CD14-positive monocyte (primary cell): ENCODE results near the gene BCR. TPM values are rescaled to one million over a fixed set of nuclear protein-coding genes. Genes with fewer than 3 reads are reported as not detected.

Experiments
- DNase-seq, 3 donors: peaks; one replicate each; pipeline ENCODE4 v3.0.0-alpha.2; 2011 to 2022
- H2AFZ ChIP-seq: 2 replicates; pipeline ENCODE4 v1.6.0; 2012; ENCODE audit warnings: mild to moderate bottlenecking, low read depth, low read length, inconsistent platforms; ENCODE audit not compliant: insufficient read depth, poor library complexity, severe bottlenecking
- H3K27ac ChIP-seq, 2 donors: 1 replicate in 1 of 2; 2 replicates in 1 of 2; pipeline ENCODE4 v1.5.1; 2012 to 2013; ENCODE audit warnings: low read length in 2 of 2, control low read depth in 1 of 2, inconsistent platforms in 1 of 2, low read depth in 1 of 2, mild to moderate bottlenecking in 1 of 2
- H3K27me3 ChIP-seq, 2 donors: one replicate each; pipeline versions ENCODE4 v1.6.0 to v1.6.1; 2011 to 2013; ENCODE audit warnings: low read length in 2 of 2; ENCODE audit not compliant: control insufficient read depth in 2 of 2, insufficient read depth in 2 of 2
- H3K36me3 ChIP-seq, 2 donors: replicated peaks in 1 of 2; 1 replicate in 1 of 2; 2 replicates in 1 of 2; pipeline versions ENCODE4 v1.5.1 to v1.6.1; 2012 to 2013; ENCODE audit warnings: low read length in 2 of 2, control low read depth in 1 of 2, inconsistent platforms in 1 of 2, mild to moderate bottlenecking in 1 of 2; ENCODE audit not compliant: insufficient read depth in 2 of 2, control insufficient read depth in 1 of 2
- H3K4me1 ChIP-seq, 2 donors: 1 replicate in 1 of 2; 2 replicates in 1 of 2; pipeline versions ENCODE4 v1.5.1 to v1.6.1; 2012 to 2013; ENCODE audit warnings: low read length in 2 of 2, control low read depth in 1 of 2, inconsistent platforms in 1 of 2, mild to moderate bottlenecking in 1 of 2, moderate library complexity in 1 of 2; ENCODE audit not compliant: insufficient read depth in 2 of 2, control insufficient read depth in 1 of 2
- H3K4me2 ChIP-seq: replicated peaks from 2 replicates; pipeline ENCODE3; 2012; ENCODE audit warnings: low read length, moderate library complexity, mild to moderate bottlenecking; ENCODE audit not compliant: poor library complexity, severe bottlenecking; ENCODE audit errors: extremely low read depth
- H3K4me3 ChIP-seq, 3 experiments: fragments of 200-600 bp in 1 of 3; sonication (generic) in 1 of 3; replicated peaks in 1 of 3; 1 replicate in 2 of 3; 2 replicates in 1 of 3; pipeline ENCODE4 v1.5.1; 2011 to 2013; ENCODE audit warnings: low read length in 3 of 3, mild to moderate bottlenecking in 3 of 3, control low read depth in 2 of 3, low read depth in 2 of 3, inconsistent platforms in 1 of 3, moderate library complexity in 1 of 3
- H3K79me2 ChIP-seq: 2 replicates; pipeline ENCODE4 v1.6.0; 2012; ENCODE audit warnings: mild to moderate bottlenecking, control low read depth, inconsistent platforms, low read length, moderate library complexity; ENCODE audit not compliant: insufficient read depth
- H3K9ac ChIP-seq: 2 replicates; pipeline ENCODE4 v1.6.0; 2017; ENCODE audit warnings: low read length, mild to moderate bottlenecking; ENCODE audit not compliant: insufficient read depth, poor library complexity, severe bottlenecking
- H3K9me3 ChIP-seq, 2 donors: replicated peaks in 1 of 2; 1 replicate in 1 of 2; 2 replicates in 1 of 2; pipeline versions ENCODE4 v1.5.1 to v1.6.1; 2012 to 2013; ENCODE audit warnings: low read length in 2 of 2, control low read depth in 1 of 2; ENCODE audit not compliant: control insufficient read depth in 1 of 2, insufficient read depth in 1 of 2
- H4K20me1 ChIP-seq: 2 replicates; pipeline ENCODE4 v1.6.0; 2012; ENCODE audit warnings: mild to moderate bottlenecking, low read length, control low read depth, moderate library complexity; ENCODE audit not compliant: insufficient read depth
- H3K27ac Mint-ChIP-seq, 7 donors: one replicate each; pipeline ENCODE4 v1.8.0; 2020; ENCODE audit warnings: mild to moderate bottlenecking in 7 of 7, mixed read lengths in 7 of 7, moderate library complexity in 6 of 7, inconsistent platforms in 2 of 7
- H3K27me3 Mint-ChIP-seq, 3 donors: one replicate each; pipeline ENCODE4 v1.8.0; 2021 to 2022; ENCODE audit warnings: low read depth in 3 of 3, mild to moderate bottlenecking in 3 of 3, mixed read lengths in 3 of 3, moderate library complexity in 3 of 3, inconsistent platforms in 1 of 3
- H3K36me3 Mint-ChIP-seq, 2 donors: one replicate each; pipeline ENCODE4 v1.8.0; 2020; ENCODE audit warnings: mixed read lengths in 2 of 2, inconsistent platforms in 1 of 2, mild to moderate bottlenecking in 1 of 2
- H3K4me1 Mint-ChIP-seq: one replicate; pipeline ENCODE4 v1.8.0; 2020; ENCODE audit warnings: mild to moderate bottlenecking, mixed read lengths
- H3K4me3 Mint-ChIP-seq, 2 donors: one replicate each; pipeline ENCODE4 v1.8.0; 2020; ENCODE audit warnings: mild to moderate bottlenecking in 2 of 2, mixed read lengths in 2 of 2, moderate library complexity in 1 of 2
- H3K9me3 Mint-ChIP-seq, 7 donors: one replicate each; pipeline ENCODE4 v1.8.0; 2020 to 2022; ENCODE audit warnings: mixed read lengths in 7 of 7, mild to moderate bottlenecking in 6 of 7, moderate library complexity in 6 of 7, inconsistent platforms in 2 of 7
- WGBS: methylation state at CpG from one replicate; pipeline ENCODE4 v1.1.5; 2013; ENCODE audit warnings: missing lambda C conversion rate; ENCODE audit not compliant: insufficient coverage; 5-methylcytosine and 5-hydroxymethylcytosine counted together
- intact Hi-C, 2 donors: fragments of 100-400 bp; cut with micrococcal nuclease; formaldehyde crosslinking; loops; one replicate each; pipeline versions ENCODE4 v1.15.0 to v1.15.1; 2023
- polyA plus RNA-seq, 3 donors: library from polyadenylated mRNA; depleted of rRNA in 1 of 3; unstranded in 2 of 3; stranded (reverse) in 1 of 3; fragments of 300-500 nt in 2 of 3; fragments of >200 nt in 1 of 3; fragmentation: Illumina TruSeq in 2 of 3; gene quantifications; 1 replicate in 2 of 3; 2 replicates in 1 of 3; pipeline ENCODE4 v1.2.3, GENCODE V29; 2012 to 2021
- TF ChIP-seq, protein P1 (sequence below): fragments of 200-600 bp; IDR thresholded peaks from one replicate; pipeline ENCODE4 v1.8.0; 2022; ENCODE audit warnings: antibody characterized with exemption, mild to moderate bottlenecking

The BCR gene
- polyA plus RNA-seq, 3 donors: 0.97 to 20.9 (median 0.97) TPM

DNA sequence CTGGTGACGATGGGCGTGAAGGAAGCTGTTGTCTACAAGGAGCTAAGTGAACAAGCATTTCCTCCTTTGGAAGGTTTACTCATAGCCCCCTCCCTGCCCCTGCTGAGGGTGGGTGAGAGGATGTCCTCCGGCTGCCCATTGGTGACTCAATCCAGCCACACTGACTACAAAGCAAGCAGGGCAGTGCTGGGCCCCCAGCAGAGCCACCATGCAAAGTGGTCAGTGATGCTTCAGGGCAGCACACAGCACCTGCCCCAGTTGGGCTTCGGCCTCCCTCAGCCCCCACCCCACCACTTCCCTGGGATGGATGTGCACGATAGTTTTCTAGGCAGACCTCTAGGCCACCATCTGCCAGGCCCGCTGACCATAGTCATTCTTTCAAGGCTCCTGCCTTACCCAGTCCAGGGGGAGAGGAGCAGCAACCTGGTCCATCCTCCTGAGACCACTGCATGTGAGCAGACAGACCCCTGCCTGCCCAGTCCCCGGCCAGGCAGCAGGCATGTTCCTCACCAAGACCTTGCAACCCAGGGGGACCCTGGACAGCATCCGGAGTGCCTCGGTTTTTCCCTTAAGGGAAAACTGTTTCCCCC, 125.1 kb downstream of the BCR start:
- Histone ChIP-seq H4K20me1 (no peaks in the 10 kb centered on the region), H3K27me3 (no peaks in the 10 kb centered on the region), H3K9ac (no peak overlapping the region), H3K4me3 (no peak overlapping the region), H2AFZ (no peak overlapping the region), H3K4me2 (no peak overlapping the region), H3K79me2 (no peaks in the 10 kb centered on the region), H3K36me3 (peaks cover 33 to 55% of the 10 kb centered on the region in 2 donors), H3K4me1 (no peaks in the 10 kb centered on the region), H3K27ac (no peak overlapping the region), H3K9me3 (no peaks in the 10 kb centered on the region)
- Mint-ChIP-seq H3K36me3 (peaks cover 36 to 57% of the 10 kb centered on the region in 2 donors), H3K27ac (peak overlapping the region in 2 of 7 donors; percentile 46 to 69), H3K27me3 (no peaks in the 10 kb centered on the region), H3K4me3 (no peak overlapping the region), H3K9me3 (peaks cover 0 to 2% (median 0%) of the 10 kb centered on the region in 7 donors), H3K4me1 (no peaks in the 10 kb centered on the region)
- TF ChIP-seq, protein P1, sequence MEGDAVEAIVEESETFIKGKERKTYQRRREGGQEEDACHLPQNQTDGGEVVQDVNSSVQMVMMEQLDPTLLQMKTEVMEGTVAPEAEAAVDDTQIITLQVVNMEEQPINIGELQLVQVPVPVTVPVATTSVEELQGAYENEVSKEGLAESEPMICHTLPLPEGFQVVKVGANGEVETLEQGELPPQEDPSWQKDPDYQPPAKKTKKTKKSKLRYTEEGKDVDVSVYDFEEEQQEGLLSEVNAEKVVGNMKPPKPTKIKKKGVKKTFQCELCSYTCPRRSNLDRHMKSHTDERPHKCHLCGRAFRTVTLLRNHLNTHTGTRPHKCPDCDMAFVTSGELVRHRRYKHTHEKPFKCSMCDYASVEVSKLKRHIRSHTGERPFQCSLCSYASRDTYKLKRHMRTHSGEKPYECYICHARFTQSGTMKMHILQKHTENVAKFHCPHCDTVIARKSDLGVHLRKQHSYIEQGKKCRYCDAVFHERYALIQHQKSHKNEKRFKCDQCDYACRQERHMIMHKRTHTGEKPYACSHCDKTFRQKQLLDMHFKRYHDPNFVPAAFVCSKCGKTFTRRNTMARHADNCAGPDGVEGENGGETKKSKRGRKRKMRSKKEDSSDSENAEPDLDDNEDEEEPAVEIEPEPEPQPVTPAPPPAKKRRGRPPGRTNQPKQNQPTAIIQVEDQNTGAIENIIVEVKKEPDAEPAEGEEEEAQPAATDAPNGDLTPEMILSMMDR: no peak
- intact Hi-C loops: no loop called here
- 98% methylated on average over 5 of the region's 9 CpGs for WGBS
- DNase-seq: no peak

DNA sequence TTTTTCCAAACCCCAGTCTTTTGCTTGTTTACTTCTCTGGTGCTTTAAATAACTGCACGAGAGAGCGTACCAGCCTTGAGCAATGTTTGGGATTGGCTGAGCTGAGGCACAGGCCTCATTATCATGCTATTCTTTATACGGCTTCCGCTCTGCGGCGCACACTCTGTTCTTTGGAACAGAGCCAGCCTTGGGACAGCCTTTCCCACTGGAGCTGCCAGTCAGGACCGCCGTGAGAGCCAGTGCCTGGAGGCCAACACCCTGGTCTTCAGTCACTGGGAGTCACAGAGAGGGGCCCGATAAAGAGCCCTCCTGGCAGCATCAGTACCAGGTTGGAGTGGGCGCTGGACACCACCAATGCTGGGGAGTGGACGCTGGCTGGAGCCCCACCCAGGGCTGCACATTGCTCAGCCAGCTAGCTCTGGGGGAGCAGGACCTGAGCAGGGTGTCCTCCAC, 125.6 kb downstream of the BCR start:
- H3K9me3 ChIP-seq: no peaks in the 10 kb centered on the region
- H3K4me1 ChIP-seq: no peaks in the 10 kb centered on the region
- H3K4me3 ChIP-seq: no peak overlapping the region
- H3K36me3 ChIP-seq: peaks cover 32 to 50% of the 10 kb centered on the region in 2 donors
- H3K27ac ChIP-seq: no peak overlapping the region
- TF ChIP-seq, protein P1: no peak
- H3K27me3 Mint-ChIP-seq: no peaks in the 10 kb centered on the region
- peaks cover 0 to 2% (median 0%) of the 10 kb centered on the region in 7 donors for H3K9me3 Mint-ChIP-seq
- H4K20me1 ChIP-seq: no peaks in the 10 kb centered on the region
- H3K36me3 Mint-ChIP-seq: peaks cover 32 to 53% of the 10 kb centered on the region in 2 donors
- DNase-seq: no peak
- no peak overlapping the region for H3K4me3 Mint-ChIP-seq
- WGBS: 94% methylated on average over 10 of the region's 11 CpGs
- intact Hi-C loops: no loop called here
- no peak overlapping the region for H3K27ac Mint-ChIP-seq
- no peaks in the 10 kb centered on the region for H3K27me3 ChIP-seq
- H3K4me1 Mint-ChIP-seq: no peaks in the 10 kb centered on the region
- no peaks in the 10 kb centered on the region for H3K79me2 ChIP-seq
- H3K4me2 ChIP-seq: no peak overlapping the region
- no peak overlapping the region for H2AFZ ChIP-seq
- no peak overlapping the region for H3K9ac ChIP-seq
